HG02678 (cell line): ENCODE measurements around the gene TNIP2.
A peak's percentile ranks its signal among the peaks of the same experiment; 100 is the strongest.
"Not testable (repeated sequence)": the region's sequence is repeated elsewhere in the genome, so short reads cannot be mapped to it uniquely, and the experiment has no call there.

Experiments used
- ATAC-seq: cut with Tn5 transposase; IDR thresholded peaks from one replicate; pipeline ENCODE4 v1.9.1; 2021; ENCODE audit warnings: mild to moderate bottlenecking, moderate library complexity; ENCODE audit not compliant: unreplicated experiment

The TNIP2 gene

DNA sequence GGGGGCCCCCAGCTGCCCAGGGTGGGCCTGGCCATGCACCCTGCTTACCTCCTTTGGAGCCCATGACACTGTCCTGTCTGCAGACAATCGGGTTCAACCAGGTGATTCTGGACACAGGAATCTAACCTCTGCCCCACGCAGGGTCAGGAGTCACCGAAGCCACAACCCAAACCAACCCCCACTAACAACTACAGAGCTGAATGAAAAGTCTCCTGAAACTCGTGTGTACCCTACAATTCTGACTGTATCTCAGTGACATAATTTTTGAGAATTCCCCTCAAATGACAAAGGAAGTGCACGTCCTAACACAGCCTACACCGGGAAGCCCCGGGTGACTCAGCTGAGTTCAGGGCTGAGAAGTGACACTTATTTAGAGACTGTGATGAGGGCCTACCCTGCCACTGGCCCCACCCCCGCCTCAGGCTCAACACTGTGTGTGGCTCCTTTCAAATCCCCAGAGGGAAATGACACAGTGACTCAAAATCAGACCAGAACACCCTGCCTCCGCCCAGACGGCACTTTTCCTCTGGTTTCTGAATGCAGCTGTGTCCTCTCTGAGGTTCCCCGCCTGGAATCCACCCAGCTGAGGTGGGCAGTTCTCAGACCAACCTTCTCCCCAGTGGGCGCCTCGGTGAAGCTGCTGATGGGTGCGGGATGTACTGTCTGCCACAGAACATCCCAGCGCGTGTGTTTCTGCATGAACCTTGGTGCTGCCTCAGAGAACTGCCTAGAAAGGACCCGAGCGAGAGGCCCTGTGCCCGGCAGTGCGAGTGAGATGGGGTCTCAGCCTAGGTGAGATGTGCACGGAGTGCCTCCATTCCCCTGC is 9.9 kb downstream of the TNIP2 start:
- ATAC-seq = peak; percentile 90

- ATAC-seq = no peak
Observed at GRCh38 chr4:2745516-2745915, 10.6 kb downstream of the TNIP2 start.

DNA sequence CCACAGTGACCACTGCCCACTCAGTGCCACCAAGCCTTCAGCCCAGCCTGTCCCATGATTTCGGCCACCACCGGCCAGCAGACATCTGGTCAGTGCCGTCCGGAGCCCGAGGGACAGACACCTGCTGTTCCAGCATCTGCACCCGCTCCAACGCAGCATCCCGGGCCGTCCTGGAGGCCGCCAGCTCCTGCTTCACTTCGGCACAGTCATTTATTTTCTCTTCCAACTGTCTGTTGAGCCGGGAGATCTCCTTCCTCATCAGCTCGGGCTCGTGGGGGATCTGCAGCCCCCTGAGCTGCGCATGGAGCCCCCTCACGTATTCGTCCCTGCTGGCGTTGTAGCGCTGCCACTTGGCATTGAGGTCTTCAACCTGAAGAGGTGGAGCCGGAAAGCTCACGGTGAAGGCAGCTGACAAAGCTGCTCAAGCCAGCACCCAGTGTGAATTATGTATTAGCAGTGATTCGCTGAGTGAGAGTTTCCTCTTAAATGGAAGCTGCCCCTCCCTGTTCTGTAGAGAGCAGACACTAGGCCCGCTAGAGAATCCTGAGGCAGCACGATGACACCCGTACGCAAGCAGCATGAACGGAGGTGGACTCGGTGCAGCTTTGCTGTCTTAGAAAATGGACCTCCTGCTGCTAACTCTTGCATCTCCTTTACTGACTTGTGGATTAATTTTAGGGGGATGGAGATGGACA is 11.4 kb downstream of the TNIP2 start:
- no peak for ATAC-seq

DNA sequence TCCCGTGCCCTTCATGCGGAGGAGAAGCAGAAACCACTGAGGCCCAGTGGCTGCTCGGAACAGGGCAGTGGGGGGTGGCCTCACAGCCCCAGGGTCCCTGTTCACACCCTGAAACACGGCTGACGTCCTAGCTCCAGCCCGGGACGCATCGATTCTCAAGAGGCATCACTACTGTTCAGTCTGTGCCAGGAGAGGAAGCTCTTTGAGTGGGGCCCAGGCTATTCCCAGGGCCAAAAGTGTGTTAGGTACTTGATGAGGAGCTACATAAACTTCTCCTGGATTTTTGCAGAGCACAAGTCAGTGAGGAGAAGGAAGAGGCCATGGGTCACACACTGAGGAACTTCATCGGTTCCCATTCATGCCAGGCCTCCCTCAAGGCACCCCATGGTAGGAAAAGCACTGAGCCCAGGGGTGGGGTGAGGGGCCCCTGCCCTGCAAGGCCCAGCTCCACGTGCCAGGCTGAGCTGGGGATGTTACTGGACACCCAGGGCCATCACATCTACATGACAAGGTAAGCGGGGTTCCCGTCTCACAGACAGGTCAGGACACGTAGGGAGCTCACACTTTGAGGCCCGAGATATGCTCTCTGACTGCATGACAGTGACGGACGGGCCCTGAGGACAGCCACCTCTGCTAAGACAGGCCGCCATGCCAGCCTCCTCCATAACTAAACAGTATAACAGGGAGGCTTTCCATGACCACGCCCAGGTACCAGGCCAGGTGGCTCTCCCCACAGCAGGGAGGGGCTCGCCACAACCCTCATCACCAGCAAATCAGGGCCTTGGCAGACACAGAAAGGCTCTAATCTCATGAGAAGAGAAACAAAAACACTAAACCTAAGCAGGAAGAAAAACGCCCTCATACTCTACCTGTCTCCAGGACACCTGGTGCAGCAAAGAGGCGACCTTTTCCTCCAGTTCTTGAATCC is 12.4 kb downstream of the TNIP2 start:
- ATAC-seq = no peak

DNA sequence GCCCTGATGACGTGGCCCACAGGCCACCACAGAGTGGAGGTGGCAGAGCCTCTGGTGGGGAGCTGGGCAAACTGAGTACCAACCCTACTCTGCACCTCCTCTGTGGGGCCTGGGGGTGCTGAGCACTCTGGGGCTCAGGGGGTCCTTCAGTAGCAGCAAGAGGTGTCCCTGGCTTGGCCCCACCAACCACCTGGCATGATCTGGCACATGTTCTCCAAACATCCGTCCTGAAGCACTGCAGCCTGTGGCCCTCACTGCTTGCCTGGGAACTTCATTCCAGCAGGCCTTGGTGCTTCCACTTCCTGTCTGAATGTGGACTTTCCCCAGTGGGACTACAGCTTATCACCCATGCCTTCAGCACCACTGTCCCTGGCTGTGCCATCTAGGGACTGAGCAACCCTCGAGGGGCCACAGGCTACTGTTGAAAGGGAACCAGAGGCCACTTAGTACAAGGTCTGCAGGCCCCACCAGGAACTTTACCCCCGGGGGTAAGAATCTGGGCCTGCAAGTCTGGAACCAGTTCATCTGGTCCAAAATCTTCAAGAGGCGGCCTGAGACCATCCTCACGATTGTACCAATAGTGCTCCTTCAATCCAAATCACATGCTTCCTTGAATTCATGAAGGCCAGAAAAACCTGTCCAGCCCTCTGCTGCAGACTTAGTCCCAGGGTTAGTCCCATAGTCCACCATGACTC is 13.2 kb downstream of the TNIP2 start:
- ATAC-seq = no peak

GRCh38 chr4:2742081-2742822 is 13.9 kb downstream of the TNIP2 start:
- no peak for ATAC-seq

GRCh38 chr4:2741626-2742025 is 14.5 kb downstream of the TNIP2 start:
- ATAC-seq = no peak

- ATAC-seq = not testable (repeated sequence)
Observed at GRCh38 chr4:2738296-2738695, 17.8 kb downstream of the TNIP2 start.

DNA sequence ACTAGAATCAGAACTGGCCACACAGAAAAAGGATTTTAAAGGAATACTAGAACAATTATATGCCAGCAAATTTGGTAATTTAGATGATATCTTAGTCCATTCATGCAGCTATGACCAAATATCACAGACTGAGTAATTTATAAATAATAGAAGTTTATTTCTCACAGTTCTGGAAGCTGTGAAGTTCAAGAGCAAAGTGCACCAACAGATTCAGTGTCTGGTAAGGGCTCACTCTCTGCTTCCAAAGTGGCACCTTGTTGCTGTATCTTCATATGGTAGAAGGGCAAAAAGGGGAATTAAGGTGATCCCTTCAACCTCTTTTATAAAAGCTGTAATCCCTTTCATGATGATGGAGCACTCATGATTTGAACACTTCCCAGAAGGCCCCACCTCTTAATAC is 20.3 kb downstream of the TNIP2 start:
- ATAC-seq = no peak

DNA sequence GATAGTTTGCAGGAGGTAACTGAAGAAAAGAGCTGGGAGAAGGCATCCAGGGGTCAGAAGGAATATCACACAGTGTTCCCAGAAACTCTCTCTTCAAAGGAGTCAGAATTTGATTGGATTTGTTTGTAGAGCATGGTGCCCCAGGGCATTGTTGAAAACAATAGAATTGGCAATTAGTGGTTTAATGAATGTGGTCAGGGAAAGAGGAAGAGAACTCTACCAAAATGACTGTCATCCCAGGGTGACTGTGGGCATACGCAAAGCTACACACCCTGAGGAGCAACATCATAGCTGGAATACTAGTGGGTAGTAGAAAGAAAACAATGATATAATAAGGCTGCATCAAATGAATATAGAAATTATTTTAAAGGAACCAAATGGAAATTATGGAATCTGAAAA is 21.5 kb downstream of the TNIP2 start:
- no peak for ATAC-seq

- ATAC-seq = no peak
Observed at GRCh38 chr4:2733844-2734574, 22.1 kb downstream of the TNIP2 start.

- no peak for ATAC-seq
Observed at GRCh38 chr4:2733001-2733843, 22.9 kb downstream of the TNIP2 start.

DNA sequence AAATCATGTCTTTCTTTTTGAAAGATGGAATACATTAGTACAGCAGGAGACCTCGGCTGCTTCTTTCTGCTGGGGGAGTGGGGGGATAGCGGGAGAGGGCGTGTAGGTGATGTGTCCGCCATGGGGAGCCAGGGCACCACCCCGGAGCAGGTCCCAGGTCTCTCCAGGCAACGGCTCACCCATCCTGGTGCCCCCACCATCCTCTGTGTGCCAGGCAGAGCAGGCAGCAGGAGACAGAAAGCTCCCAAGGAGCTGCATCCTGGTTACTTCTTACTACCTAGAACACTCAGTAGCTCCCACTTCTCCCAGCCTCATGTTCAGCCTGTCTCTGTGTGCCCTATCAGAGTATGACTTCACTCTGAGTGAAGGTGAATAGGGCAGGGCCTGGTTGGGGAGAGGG is 23.6 kb downstream of the TNIP2 start:
- ATAC-seq = no peak

DNA sequence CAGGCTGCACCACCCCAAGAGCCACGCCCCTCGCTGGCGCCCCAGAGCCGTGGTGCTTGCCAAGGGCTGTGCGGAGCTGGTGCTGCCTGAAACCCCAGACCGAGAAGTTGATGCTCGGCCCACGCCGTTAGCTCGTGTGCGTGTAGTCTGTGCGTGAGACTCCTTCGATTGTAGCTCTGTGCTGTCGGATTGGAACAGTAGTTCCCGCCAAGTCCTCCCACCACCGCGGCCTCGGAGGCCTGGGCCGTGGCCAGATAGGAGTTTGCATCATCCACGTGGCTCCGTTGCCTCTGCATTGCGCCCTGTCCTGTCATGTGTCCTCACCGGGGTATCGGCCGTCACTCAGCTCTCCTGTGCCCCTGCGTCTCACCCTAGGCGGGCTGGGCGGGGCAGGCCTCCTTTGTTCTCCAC is 24.2 kb downstream of the TNIP2 start:
- ATAC-seq = no peak

- no peak for ATAC-seq
Observed at GRCh38 chr4:2729533-2729875, 26.6 kb downstream of the TNIP2 start.

DNA sequence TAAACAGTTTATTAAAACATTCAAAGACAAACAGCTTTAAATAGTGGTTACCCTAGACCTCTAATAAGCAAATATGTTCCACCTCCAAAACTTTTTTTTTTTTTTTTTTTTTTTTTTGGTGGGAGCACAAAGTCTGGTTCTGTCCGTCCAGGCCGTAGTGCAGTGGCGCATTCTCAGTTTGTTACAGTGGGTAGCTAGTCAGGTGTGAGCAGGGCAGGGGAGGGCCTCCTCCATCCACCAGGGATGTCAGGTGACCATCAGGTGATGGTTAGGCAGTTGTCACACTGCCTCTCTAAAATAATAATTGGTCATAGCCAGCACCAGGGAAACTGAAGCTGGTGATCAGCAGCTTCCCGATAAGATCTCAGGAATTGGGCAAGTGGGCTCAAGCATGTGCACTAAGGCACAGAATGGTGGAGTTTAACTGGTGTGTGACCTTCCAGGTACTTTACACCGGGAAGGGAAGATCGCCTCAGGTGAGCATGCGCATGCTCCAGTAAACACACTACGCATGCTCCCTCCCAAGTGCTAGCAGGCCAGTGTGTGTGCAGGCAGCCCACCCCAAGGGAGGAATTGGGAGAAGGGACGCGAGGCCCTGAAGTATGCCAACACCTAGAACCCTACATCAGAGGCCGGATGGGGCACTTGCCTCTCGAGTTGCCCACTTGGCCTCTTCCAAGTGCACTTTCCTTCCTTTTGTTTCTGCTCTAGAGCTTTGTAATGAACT is 27.2 kb downstream of the TNIP2 start:
- ATAC-seq = no peak

DNA sequence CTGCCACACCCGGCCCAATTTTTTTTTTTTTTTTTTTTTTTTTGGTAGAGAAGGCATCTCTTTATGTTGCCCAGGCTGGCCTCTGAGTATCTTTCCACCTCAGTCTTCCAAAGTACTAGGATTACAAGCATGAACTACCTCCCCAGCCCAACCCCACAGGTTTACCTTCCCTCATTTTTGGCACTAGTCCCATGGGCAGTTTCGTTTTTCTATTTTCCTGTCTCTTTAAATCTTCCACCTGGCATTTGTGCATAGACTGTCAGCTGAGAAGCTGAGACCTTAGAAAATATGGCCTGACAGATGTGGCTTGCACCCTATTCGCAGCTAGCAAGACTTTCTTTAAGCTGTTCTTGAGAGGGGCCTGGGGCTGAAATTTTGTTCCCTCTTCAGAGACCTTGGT is 27.9 kb downstream of the TNIP2 start:
- ATAC-seq = no peak

GRCh38 chr4:2726881-2727280 is 29.3 kb downstream of the TNIP2 start:
- not testable (repeated sequence) for ATAC-seq
